Subcutaneous adipose tissue (tissue), 4 donors: ENCODE measurements around the gene BICD1. TPM values are rescaled to one million over a fixed set of nuclear protein-coding genes. Genes with fewer than 3 reads are reported as not detected.

Source experiments
- total RNA-seq, 4 donors: library from RNA; depleted of rRNA; stranded (reverse); fragments of >200 nt; gene quantifications; one replicate each; pipeline ENCODE4 v1.1.0, GENCODE V29; 2016
- TF ChIP-seq, protein P1 (sequence below): fragments of 450-650 bp; IDR thresholded peaks from one replicate; pipeline ENCODE4 v1.5.1; 2016; ENCODE audit warnings: low read depth, mild to moderate bottlenecking, control low read depth, antibody characterized with exemption, moderate library complexity

BICD1 gene
- total RNA-seq, 4 donors from 2014 or later: 8.2 to 9.6 (median 9.2) TPM

GRCh38 chr12:32309811-32310736, 203.4 kb downstream of the BICD1 start:
- TF ChIP-seq, protein P1, sequence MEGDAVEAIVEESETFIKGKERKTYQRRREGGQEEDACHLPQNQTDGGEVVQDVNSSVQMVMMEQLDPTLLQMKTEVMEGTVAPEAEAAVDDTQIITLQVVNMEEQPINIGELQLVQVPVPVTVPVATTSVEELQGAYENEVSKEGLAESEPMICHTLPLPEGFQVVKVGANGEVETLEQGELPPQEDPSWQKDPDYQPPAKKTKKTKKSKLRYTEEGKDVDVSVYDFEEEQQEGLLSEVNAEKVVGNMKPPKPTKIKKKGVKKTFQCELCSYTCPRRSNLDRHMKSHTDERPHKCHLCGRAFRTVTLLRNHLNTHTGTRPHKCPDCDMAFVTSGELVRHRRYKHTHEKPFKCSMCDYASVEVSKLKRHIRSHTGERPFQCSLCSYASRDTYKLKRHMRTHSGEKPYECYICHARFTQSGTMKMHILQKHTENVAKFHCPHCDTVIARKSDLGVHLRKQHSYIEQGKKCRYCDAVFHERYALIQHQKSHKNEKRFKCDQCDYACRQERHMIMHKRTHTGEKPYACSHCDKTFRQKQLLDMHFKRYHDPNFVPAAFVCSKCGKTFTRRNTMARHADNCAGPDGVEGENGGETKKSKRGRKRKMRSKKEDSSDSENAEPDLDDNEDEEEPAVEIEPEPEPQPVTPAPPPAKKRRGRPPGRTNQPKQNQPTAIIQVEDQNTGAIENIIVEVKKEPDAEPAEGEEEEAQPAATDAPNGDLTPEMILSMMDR: no peak

- TF ChIP-seq, protein P1: no peak
Measured at GRCh38 chr12:32312049-32312670, 205.5 kb downstream of the BICD1 start.

DNA sequence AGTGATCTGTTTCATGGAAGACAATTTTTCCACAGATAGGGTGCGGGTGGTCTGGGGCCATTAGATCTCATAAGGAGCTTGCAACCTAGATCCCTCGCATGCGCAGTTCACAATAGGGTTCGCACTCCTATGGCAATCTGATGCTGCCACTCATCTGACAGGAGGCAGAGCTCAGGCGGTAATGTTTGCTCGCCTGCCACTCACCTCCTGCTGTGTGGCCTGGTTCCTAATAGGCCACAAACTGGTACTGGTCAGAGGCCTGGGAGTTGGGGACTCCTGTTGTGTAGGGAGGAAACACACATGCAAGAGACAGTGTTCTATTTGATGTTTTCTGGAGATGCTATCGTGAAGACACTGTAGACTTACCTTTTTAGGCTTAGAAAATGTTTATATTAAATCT, 215.7 kb downstream of the BICD1 start:
- TF ChIP-seq, protein P1: no peak

GRCh38 chr12:32331133-32331532, 224.5 kb downstream of the BICD1 start:
- TF ChIP-seq, protein P1: no peak

- TF ChIP-seq, protein P1: no peak
Measured at GRCh38 chr12:32332446-32332845, 225.8 kb downstream of the BICD1 start.

- TF ChIP-seq, protein P1: no peak
Measured at GRCh38 chr12:32334371-32334777, 227.7 kb downstream of the BICD1 start.

- TF ChIP-seq, protein P1: no peak
Measured at GRCh38 chr12:32336261-32336660, 229.6 kb downstream of the BICD1 start.
